Inflammatory macrophage treated with lipopolysaccharide for 1 hour (primary cell): ENCODE measurements around the gene SLC7A4.
"Not testable (repeated sequence)": the region's sequence is repeated elsewhere in the genome, so short reads cannot be mapped to it uniquely, and the experiment has no call there.

Experiments used
- DNase-seq, 2 donors: peaks; one replicate each; pipeline ENCODE4 v3.0.0-alpha.2; 2020 to 2022

SLC7A4 gene, protein sequence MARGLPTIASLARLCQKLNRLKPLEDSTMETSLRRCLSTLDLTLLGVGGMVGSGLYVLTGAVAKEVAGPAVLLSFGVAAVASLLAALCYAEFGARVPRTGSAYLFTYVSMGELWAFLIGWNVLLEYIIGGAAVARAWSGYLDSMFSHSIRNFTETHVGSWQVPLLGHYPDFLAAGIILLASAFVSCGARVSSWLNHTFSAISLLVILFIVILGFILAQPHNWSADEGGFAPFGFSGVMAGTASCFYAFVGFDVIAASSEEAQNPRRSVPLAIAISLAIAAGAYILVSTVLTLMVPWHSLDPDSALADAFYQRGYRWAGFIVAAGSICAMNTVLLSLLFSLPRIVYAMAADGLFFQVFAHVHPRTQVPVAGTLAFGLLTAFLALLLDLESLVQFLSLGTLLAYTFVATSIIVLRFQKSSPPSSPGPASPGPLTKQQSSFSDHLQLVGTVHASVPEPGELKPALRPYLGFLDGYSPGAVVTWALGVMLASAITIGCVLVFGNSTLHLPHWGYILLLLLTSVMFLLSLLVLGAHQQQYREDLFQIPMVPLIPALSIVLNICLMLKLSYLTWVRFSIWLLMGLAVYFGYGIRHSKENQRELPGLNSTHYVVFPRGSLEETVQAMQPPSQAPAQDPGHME

DNA sequence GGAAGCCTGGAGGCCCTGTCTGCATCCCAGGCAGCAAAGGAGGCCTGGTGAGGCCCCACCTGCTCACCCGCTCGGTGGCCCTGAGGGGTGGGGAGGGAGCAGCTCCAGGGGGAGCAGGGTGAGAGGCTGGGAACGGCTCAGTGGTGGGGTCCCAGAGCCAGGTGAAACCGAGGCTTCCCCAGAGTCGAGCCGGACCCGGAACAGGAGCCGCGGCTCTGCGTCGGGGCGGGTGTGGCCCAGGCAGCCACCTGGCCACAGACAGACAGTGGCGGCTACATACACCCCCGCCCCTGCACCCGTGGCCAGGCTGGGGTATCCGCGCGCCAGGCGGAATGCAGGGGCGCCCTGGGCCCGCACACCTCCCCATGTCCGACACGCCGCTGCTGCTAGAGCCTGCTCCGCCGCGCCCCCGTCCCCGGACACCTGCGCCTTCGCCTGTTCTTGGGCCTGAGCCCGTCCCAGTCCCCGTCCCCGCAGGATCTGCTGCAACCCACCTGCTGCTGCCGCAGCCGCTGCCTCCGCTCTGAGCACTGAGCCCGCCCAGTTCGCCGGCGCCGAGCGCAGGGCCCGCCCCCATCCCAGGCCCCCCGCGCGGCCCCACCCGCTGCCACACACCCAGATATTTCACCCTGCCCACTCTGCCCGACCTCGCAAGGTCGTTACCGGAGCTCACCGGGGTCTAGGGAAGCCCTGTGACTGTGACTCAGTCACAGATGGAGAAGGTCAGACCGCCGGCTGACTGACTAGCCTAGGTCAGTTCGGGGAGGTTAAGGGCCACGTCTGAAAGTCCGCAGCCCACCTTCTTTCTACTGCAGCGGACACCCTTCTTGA, at the start of gene SLC7A4:
Gene SLC7A4 (minus strand): TSS at position 525 of the 831 bp plus-strand sequence. CDS start 749 bp downstream, outside the sequence.
- no peak for DNase-seq

DNA sequence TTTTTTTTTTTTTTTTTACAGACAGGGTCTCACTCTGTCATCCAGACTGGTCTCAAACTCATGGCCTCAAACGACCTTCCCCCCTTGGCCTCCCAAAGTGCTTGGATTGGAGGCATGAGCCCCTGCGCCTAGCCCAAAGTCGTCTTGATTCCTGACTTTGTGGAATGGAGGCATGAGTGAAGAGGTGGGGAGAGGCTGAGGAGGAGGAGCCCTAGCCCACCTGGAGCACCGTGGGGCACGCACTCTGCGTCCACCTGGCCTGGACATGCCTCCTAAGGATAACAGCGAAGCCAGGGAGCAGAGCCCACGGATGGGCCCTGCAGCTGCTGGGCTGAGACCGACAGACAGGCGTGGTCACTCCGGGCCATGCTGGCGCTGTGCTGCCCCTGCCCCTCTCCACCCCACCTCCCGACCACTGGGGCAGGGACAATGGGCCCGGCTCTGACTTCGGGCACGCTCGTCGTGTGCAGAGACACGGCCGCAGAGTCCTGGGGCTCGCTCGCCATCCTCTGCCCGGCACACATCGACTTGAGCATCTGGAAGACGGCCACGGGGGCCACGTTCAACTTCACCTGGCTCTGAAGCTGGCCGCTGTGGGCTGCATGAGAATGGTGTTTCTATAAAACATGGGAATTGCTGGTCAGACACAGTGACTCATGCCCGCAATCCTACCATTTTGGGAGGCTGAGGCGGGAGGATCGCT, 48.2 kb upstream of the SLC7A4 start:
- no peak for DNase-seq

DNA sequence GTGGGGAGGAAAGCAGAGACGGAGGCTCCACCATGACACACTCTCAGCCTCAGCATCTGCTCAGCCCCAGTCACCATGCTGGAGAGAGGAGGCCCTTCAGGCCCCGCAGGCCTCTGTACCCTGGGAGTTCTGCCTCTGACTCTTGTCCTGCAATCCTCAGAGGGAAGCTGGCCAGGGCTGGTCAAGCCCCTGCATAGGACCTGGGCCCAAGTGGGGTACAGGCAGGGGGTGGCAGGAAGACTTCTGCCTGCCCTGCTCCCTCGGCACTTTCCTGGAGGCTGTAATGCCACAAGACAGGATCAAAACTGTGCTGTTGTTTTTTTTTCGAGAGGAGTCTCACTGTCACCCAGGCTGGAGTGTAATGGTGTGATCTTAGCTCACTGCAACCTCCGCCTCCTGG, 47.1 kb upstream of the SLC7A4 start:
- no peak for DNase-seq

DNA sequence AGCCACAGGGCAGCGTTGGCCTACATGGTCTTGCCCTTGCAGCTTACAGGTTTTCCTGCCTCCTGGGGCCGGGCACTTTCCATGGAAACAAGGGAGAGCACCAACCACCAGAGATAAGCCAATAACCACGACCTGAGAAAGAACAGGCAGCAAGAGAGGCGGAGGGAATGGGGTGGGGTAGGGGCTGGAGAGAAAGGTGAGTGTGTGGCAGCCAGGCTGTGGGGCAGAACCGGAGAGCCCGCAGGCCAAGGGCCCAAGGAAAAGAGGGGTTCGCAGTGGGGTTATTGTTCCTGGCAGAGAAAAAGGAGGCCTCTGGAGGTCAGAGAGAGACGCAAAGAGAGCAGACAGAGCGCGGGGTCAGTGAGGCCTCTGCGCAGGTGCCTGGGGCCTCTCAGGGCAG, 46.6 kb upstream of the SLC7A4 start:
- DNase-seq: no peak

DNA sequence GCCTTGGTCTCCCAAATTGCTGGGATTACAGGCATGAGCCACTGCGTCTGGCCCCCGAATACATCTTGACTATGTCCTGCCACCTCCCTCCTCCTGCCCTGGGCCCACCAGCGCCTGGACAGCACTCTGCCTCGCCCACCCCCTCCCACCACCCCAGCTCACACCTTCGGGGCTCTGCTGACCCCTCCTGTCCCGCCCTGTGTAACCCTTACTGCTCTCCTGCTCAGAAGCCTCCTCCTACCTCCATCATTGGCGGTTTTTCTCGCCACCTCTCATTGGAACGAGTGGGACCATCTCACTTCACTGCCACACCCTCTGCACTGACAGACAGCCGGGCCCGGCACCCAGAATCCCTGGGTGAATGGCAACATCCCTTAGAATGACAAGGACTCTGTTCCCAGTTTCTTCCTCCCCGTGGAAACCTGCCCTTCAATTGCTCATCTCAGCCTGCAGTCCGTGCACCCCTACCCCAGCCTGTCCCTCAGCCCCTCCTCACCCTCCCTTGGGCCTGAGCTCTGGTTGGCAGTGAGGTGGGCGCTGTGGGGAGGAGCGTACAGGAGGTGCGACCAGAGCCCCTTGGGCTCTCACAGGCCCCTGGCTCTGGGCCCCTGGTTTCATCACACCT, 45.6 kb upstream of the SLC7A4 start:
- DNase-seq: no peak

DNA sequence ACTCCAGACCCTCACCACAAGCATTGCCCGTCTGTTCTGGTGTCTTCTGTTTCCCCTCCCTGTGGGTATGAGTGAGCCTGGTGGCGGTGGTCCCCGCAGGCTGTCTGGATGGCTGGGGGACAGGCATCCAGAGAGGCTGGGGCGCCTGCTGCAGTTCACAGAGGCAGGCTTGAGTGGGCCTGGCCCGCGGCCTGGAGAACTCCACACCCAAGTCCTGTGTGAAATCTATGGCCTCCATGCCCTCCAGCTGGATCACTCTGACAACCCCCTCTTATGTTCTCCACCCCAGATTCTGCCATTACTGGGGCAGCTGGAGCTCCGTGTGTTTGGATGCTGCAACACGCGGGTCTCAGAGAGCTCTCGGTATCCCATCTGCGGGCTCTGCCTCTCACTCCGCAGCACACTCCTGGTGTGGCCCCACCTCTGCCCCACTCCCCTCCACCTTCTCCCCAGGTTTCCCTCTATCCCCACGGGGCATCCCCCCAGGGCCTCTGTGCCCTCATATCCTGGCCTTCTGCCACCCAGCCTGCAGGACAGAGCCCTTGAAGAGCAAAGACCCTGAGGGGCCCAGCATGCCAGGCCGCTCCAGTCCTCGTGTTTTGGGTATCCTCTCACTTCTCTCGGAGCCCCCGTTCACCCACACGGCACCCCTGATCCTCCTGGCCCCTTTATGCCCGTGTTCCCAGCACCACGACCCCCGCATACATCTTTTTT, 44.7 kb upstream of the SLC7A4 start:
- DNase-seq: no peak

DNA sequence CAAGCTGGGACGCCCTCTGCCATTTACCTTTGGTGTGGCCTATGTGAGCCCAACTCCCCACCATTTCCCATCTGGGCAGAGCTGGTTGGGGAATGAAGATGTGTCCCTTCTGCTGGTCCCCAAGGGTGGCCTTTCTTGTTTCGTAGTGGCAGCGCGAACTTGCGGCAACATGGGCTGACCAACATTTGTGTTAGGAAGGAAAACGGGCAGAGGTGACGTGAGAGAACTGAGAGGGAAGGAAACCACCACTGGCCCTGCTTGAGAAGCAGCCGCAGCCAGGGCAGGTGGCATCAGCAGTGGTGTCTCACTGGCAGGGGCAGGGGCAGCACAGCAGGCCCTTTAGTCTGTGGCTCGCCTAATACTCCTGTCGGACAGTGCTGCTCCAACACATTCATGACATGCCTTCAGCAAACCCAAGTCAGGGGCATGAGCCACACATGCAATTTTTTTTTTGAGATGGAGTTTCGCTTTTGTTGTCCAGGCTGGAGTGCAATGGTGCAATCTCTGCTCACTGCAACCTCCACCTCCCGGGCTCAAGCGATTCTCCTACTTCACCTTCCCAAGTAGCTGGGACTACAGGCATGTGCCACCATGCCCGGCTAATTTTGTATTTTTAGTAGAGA, 43.3 kb upstream of the SLC7A4 start:
- no peak for DNase-seq

DNA sequence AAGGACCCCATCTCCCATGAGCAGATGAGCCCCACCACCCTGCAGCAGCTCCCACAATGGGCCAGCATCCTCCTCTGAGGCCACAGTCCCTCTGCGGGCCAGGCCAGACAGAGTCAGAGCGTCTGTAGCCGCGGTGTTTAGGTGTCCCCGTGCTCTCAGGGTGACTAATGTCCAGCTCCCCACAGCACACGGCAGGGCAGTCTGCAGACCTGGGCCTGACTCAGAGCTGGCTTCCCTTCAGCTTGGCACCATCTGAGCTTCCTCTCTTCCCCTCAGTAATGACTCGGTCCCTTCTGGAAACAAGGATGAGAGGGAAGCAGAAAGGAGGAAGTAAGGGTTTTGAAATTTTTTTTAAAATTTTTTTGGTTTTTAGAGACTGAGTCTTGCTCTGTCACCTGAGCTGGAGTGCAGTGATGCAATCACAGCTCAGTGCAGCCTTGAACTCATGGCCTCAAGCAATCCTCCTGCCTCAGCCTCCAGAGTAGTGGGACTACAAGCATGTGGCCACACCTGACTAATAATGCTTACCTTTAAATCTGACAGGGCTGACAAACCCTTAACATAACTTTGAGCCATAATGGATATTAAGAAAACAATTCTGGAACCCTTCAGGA, 41.8 kb upstream of the SLC7A4 start:
- DNase-seq: peak; percentile 49 to 81

DNA sequence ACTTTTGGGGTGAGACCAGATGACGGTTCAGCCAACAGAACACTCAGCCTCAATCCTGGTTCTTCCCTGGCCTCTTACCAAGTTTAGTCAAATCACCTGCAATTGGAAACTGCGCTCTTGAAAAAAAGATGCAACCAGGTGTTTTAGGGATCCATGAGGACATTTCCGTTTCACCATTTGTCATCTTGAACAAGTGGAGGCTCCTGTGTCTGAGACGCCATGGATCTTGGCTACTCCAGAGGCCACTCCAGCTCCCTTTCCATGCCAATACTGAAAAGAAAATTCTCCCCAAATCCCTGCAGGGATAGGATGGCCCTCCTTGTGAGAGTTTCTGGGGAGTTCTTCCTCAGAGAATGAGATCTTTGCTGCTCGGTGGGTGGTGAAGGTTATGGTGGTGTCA, 41.1 kb upstream of the SLC7A4 start:
- DNase-seq: no peak

DNA sequence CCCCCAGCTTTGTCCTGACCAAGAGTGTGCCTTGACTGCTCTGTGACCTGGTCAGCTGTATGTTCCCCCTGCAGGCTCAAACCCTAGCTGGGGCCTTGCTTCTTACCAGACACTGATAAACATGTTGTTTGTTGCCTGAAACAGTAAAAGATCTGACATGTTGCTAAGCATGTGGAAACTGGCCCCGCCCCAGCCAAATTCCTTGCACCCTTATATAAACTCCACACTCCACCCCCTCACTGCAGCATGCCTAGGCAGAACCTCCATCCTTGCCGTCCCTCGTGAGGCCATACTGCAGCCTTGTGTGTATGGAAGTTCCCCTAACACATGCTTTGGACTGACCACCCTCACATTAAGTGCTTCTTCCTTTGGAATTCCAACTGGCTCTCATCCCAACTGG, 40.7 kb upstream of the SLC7A4 start:
- DNase-seq: no peak

DNA sequence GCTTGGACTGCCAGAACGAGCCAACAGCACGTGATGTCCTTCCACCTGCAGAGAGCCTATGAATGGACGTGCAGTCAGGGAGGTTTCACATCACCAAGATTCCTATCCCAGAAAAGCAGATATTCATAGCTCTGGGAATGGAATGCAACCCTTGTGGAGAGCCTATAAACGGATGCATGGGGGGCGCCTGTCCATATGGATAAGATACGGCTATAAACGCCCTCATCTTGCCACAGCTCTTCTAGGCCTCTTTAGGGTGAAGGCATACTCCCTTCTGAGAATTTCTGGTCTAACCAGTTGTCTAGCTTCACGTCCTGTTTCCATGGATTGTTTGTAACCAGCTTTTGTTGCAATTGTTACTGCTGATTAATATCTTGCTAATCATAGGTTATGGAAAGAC, 39.4 kb upstream of the SLC7A4 start:
- not testable (repeated sequence) for DNase-seq

DNA sequence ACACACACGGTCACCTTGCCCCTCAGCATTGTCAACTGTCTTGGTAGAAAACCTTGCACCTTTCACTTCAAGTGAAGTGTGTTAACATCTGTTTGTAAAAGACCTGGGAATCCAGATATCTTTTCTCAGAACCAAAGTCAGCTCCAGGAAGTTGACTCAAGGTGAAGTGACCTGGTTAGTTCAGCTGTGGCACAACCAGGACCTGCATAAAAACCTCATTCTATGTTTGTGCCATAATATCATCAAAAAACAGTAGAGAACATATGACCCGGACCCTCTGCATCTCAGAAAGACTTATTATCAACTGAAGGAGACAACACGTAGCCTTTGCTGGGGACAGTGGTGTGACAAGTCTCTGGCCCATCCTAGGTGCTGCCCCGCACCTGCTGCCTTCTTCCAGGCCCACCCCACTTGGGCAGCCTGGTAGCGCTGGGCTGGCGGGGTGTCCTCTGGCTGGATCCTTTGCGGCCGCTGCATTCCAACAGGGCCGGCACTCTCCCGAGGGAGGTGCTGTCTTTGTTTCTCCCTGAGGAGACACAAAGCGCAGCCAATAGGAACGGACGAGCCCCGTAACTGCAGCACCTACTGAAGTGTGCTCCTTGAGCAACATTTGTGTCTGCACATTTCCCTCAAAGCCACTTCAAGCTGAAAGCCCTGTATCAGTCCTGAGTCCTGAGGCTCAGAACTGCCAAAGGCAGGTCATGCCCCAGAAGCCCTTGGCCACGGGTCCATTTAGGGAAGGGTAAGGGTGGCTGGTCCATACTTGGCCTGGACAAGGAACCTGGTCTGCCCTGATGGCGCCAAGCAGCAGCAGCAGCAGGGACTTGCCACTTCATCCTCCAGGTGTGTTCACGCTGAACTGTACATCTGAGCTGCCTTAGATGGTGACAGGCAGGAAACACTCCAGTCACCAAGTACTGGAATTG, 38.6 kb upstream of the SLC7A4 start:
- no peak for DNase-seq

DNA sequence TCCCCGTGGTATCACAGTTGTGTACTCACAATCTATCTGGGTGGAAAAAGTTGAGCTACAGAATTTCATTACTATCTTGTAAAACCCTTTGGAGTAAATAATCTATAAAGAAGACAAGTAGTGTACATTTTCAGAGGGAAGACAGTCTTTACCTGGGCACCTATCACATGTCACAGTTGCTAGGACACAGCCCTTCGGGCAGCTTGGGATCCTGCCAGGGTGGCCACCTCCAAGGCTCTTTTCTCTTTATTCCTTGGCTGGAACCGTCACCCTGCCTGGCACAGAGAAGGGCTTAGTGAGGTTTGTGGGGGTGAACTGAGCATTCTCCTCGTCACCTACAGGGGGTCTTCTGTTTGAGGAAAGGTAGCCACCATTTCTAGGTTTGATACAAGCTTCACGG, 37.0 kb upstream of the SLC7A4 start:
- DNase-seq: no peak

DNA sequence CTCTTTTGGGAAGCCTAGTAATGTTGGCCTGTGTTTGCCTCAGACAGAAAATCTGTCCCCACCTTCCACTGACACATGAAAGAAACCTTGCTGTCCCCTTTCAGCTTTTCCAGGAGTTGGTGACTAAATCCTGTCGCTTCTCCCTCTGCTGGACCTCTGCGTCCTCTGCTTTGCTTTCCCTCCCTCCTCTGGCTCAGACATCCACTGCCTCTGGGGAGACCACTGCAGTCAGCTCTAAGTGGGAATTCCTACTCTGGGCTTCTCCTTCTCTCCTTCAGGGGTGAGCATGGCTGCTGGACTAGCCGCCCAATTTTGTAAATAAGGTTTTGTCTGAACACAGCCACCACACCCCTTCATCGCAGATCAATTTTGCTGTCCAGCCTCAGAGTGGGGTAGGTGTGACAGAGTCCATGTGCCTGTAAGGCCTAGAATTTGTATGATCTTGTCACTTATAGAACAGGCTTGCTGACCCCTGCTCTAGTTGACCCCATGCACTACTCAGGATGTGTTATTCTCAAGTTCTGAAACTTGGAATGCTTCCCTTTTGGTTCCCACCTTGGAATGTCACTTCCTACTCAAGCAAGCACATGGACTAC, 36.4 kb upstream of the SLC7A4 start:
- no peak for DNase-seq

DNA sequence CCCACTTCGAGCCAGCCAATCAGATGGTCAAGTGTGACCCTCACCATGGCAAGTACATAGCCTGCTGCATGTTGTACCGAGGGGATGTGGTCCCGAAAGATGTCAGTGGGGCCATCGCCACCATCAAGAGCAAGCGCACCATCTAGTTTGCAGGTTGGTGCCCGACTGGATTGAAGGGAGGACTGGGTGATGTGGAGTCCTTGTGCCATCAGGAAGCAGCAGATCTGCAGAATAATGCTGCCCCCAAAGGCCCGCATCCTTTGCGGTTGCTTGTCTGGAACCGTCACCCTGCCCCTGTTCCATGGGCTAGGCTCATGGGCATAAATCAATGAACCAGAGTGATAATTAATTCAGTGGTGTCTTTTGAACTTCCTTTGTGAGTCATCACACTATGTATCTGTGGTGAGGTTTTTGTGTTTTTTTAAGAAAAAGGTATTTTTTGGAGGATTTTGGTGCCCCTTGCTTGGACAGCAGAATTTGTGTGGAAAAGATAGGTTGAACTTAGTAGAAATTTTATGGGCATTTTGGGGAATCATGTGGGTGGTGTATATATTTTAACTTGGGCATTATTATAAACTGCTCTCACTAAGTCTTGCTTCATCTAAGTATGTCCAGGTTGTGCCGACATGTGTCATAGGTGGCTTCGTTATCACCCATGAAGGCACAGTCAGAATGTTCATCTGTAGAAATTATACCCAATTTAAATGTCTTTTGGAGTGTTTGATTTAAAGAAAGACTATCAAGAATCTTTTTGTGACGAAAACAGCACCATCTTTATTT, 35.7 kb upstream of the SLC7A4 start:
- no peak for DNase-seq

DNA sequence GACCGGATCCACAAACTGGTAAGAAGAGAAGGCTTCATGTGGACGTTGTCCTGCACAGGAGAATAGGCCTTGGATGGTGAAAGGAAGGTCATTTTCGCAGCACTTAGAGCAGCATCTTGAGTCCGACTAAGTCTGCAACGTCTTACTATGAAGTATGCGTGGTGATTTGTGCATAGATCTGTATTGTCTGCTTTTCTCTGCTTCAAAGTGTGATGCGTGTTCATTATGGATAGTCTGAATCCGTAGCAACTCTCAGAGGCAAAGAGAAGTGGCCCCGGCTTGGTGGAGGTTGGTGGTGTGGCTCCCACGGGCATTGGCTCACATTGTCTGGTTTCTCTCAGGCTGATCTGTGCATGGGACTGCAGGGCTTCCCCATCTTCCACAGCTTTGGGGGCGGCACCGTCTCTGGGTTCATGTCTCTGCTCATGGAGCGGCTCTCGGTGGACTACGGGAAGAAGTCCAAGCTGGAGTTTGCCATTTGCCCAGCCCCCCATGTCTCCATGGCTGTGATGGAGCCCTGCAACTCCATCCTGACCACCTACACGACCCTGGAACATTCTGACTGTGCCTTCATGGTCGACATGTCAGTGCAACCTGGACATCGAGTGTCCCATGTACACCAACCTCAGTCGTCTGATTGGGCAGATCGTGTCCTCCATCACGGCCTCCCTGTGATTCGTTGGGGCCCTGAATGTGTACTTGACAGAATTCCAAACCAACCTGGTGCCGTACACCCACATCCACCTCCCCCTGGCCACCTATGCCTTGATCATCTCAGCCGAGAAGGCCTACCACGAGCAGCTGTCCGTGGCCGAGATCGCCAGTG, 34.9 kb upstream of the SLC7A4 start:
- no peak for DNase-seq
